HCT116 (cell line): ENCODE data around the gene KRT86. TPM values are rescaled to one million over a fixed set of nuclear protein-coding genes. Genes with fewer than 3 reads are reported as not detected.

Source experiments
- ATAC-seq: fragments of 200-7000 bp; cut with Tn5 transposase; 2 replicates; pipeline ENCODE4 v1.9.1; 2020; ENCODE audit warnings: mild to moderate bottlenecking, moderate library complexity
- BruUV-seq: library from RNA; stranded (reverse); fragments of 400-500 nt; replicated peaks from 2 replicates; lab custom pipeline; 2021; lab: Mats Ljungman, UMichigan
- CTCF ChIA-PET: fragments of 300-600 bp; sonication (Branson Sonifier 250); formaldehyde crosslinking; loops from one replicate; lab custom pipeline; 2021; ENCODE audit warnings: antibody characterized with exemption; lab: Charles Lee
- POLR2A ChIA-PET: fragments of 300-600, 350-600 bp; sonication (Branson Sonifier 250); formaldehyde crosslinking; loops from one replicate; lab custom pipeline; 2021; ENCODE audit warnings: antibody characterized with exemption; lab: Charles Lee
- RAD21 ChIA-PET, 2 experiments: fragments of 300-600 bp; sonication (Branson Sonifier 250); formaldehyde crosslinking; loops; one replicate each; lab custom pipeline; 2023; ENCODE audit warnings: low total read pairs in 2 of 2; ENCODE audit not compliant: uncharacterized antibody in 2 of 2, unreplicated experiment in 2 of 2, low non-redundant PET in 1 of 2; lab: Charles Lee
- DNase-seq: peaks from one replicate; pipeline ENCODE4 v3.0.0-alpha.2; 2010; ENCODE audit warnings: low read depth, low spot score
- H2AFZ ChIP-seq: fragments of 200-600 bp; shearing (Covaris generic), sonication (generic); 2 replicates; pipeline ENCODE4 v1.6.1; 2017; ENCODE audit warnings: low read depth, mixed run types, mixed read lengths, antibody characterized with exemption, low read length; ENCODE audit not compliant: poor library complexity, severe bottlenecking
- H3K27ac ChIP-seq: 2 replicates; pipeline ENCODE4 v1.5.1; 2012; ENCODE audit warnings: low read depth, low read length
- H3K27me3 ChIP-seq: fragments of 200-600 bp; sonication (generic); 2 replicates; pipeline ENCODE4 v1.6.1; 2016; ENCODE audit warnings: mixed run types, low read length, mixed read lengths; ENCODE audit not compliant: insufficient read depth
- H3K36me3 ChIP-seq, 2 experiments: fragments of 200-500 bp in 1 of 2; fragments of 200-600 bp in 1 of 2; sonication (Bioruptor generic) in 1 of 2; sonication (generic) in 1 of 2; 2 replicates each; pipeline versions ENCODE4 v1.5.1 to v1.6.1; 2014 to 2016; ENCODE audit warnings: low read length in 2 of 2, inconsistent platforms in 1 of 2, mixed read lengths in 1 of 2, mixed run types in 1 of 2; ENCODE audit not compliant: insufficient read depth in 2 of 2, control insufficient read depth in 1 of 2
- H3K4me1 ChIP-seq, 2 experiments: fragments of 200-600 bp in 1 of 2; sonication (generic) in 1 of 2; 2 replicates each; pipeline versions ENCODE4 v1.5.1 to v1.6.1; 2012 to 2017; ENCODE audit warnings: low read length in 2 of 2, inconsistent platforms in 1 of 2, mild to moderate bottlenecking in 1 of 2, mixed read lengths in 1 of 2, mixed run types in 1 of 2, moderate library complexity in 1 of 2; ENCODE audit not compliant: insufficient read depth in 2 of 2, control insufficient read depth in 1 of 2
- H3K4me2 ChIP-seq: fragments of 200-600 bp; sonication (generic); 2 replicates; pipeline ENCODE4 v1.6.1; 2017; ENCODE audit warnings: mixed run types, low read length, mixed read lengths
- H3K4me3 ChIP-seq, 2 experiments: fragments of 200-600 bp in 1 of 2; sonication (generic) in 1 of 2; replicated peaks in 1 of 2; 2 replicates each; pipeline ENCODE4 v1.5.1; 2011 to 2016; ENCODE audit warnings: low read length in 2 of 2, control low read depth in 1 of 2, low read depth in 1 of 2, mild to moderate bottlenecking in 1 of 2, mixed read lengths in 1 of 2, mixed run types in 1 of 2
- H3K79me2 ChIP-seq: fragments of 200-600 bp; sonication (generic); 2 replicates; pipeline ENCODE4 v1.6.1; 2017; ENCODE audit warnings: mild to moderate bottlenecking, mixed run types, low read length, moderate library complexity, mixed read lengths; ENCODE audit not compliant: insufficient read depth
- H3K9ac ChIP-seq: fragments of 200-600 bp; sonication (generic); 2 replicates; pipeline ENCODE4 v1.6.1; 2016; ENCODE audit warnings: low read length, mixed read lengths
- H3K9me2 ChIP-seq: fragments of 200-600 bp; sonication (generic), shearing (Covaris generic); 2 replicates; pipeline ENCODE4 v1.6.1; 2017; ENCODE audit warnings: mixed run types, mild to moderate bottlenecking, moderate library complexity; ENCODE audit not compliant: insufficient read depth
- H3K9me3 ChIP-seq, 2 experiments: fragments of 200-500 bp in 1 of 2; fragments of 200-600 bp in 1 of 2; sonication (Bioruptor generic) in 1 of 2; sonication (generic) in 1 of 2; 2 replicates each; pipeline ENCODE4 v1.6.1; 2014 to 2017; ENCODE audit warnings: low read length in 2 of 2, mixed read lengths in 2 of 2, inconsistent platforms in 1 of 2, low read depth in 1 of 2, mild to moderate bottlenecking in 1 of 2, mixed run types in 1 of 2, moderate library complexity in 1 of 2; ENCODE audit not compliant: control insufficient read depth in 1 of 2, insufficient read depth in 1 of 2
- H4K20me1 ChIP-seq: fragments of 200-600 bp; sonication (generic), shearing (Covaris generic); 2 replicates; pipeline ENCODE4 v1.6.1; 2017; ENCODE audit warnings: mixed run types, mild to moderate bottlenecking, moderate library complexity; ENCODE audit not compliant: insufficient read depth
- CEBPB ChIP-seq: IDR thresholded peaks from 2 replicates; pipeline ENCODE4 v1.6.1; 2012; ENCODE audit warnings: low read depth
- POLR2A ChIP-seq: IDR thresholded peaks from 2 replicates; pipeline ENCODE4 v1.7.0; 2011; ENCODE audit warnings: borderline replicate concordance; ENCODE audit not compliant: insufficient read depth, insufficient read length; ENCODE audit errors: extremely low read depth
- TCF7L2 ChIP-seq: IDR thresholded peaks from 2 replicates; pipeline ENCODE4 v1.7.0; 2011; ENCODE audit warnings: borderline replicate concordance, inconsistent platforms; ENCODE audit not compliant: insufficient read depth, insufficient read length; ENCODE audit errors: extremely low read depth
- ZNF274 ChIP-seq: fragments of 200-500 bp; sonication (Bioruptor generic); IDR thresholded peaks from 2 replicates; pipeline ENCODE4 v1.6.1; 2014; ENCODE audit warnings: mild to moderate bottlenecking, low read depth, low read length, inconsistent platforms
- intact Hi-C: fragments of 100-400 bp; cut with micrococcal nuclease; formaldehyde crosslinking; loops from 2 replicates; pipeline ENCODE4 v1.10.0; 2022
- total RNA-seq: library from RNA; stranded (reverse); gene quantifications from one replicate; pipeline ENCODE4 v1.2.1, GENCODE V29; 2021; ENCODE audit not compliant: unreplicated experiment
- TF ChIP-seq, protein P1 (sequence below): IDR thresholded peaks from 2 replicates; pipeline ENCODE4 v1.6.1; 2012
- TF ChIP-seq, protein P2 (sequence below), 3 experiments: fragments of 200-600 bp in 1 of 3; sonication (generic) in 1 of 3; IDR thresholded peaks in 2 of 3; conservative IDR thresholded peaks in 1 of 3; 2 replicates each; pipeline ENCODE4 v1.5.1; 2012 to 2017; ENCODE audit warnings: low read depth in 2 of 3, low read length in 2 of 3, antibody characterized with exemption in 1 of 3, borderline replicate concordance in 1 of 3, control low read depth in 1 of 3, mild to moderate bottlenecking in 1 of 3, mixed read lengths in 1 of 3, mixed run types in 1 of 3, moderate library complexity in 1 of 3; ENCODE audit not compliant: insufficient read depth in 1 of 3
- TF ChIP-seq, protein P3 (sequence below): IDR thresholded peaks from 2 replicates; pipeline ENCODE4 v1.6.1; 2012; ENCODE audit warnings: low read depth

Gene KRT86
- total RNA-seq, 1 experiment from 2014 or later, result 1.5 TPM

DNA sequence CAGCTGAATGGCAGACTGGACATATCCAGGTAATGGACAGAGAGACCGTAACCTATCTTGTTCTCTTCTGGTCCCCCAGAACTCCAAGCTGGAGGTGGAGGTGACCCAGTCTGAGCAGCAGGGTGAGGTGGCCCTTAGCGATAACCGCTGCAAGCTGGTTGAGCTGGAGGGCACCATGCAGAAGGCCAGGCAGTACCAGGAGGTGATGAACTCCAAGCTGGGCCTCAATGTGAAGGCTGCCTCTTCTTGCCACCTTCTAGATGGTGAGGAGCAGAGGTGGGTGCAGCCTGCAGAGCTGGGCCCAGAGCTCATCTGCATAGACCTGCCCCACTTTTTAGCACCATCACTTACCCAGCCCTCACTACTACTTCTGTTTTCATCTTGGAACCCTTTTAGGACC lies 7.2 kb upstream of the KRT86 start:
- BruUV-seq, result no TSS peak
- intact Hi-C loops, result no loop called here

DNA sequence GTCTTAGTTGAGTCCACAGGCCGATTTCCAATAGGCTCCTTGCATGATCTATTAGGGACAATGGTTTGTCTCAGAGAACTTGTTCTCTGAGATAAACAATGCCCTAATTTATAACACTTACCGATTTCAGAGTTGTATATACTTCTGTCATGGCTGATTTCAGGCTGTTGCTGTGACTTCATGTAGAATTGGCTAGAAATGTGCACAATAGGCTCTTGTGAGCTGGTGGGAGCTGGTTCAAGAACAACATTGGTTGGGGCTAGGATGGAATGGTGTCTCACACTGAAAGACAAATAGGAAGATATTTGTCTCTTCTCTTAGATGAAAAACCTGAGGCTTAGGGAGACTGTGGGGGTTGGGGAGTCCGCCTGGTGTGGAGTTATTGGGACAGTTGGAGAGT lies 6.7 kb upstream of the KRT86 start:
- H4K20me1 ChIP-seq, result no peaks in the 10 kb centered on the region
- H3K9me2 ChIP-seq, result no peaks in the 10 kb centered on the region
- TF ChIP-seq, protein P1, sequence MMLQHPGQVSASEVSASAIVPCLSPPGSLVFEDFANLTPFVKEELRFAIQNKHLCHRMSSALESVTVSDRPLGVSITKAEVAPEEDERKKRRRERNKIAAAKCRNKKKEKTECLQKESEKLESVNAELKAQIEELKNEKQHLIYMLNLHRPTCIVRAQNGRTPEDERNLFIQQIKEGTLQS, result no peak
- no peak for TF ChIP-seq POLR2A
- TF ChIP-seq ZNF274, result no peak
- TF ChIP-seq, protein P2, sequence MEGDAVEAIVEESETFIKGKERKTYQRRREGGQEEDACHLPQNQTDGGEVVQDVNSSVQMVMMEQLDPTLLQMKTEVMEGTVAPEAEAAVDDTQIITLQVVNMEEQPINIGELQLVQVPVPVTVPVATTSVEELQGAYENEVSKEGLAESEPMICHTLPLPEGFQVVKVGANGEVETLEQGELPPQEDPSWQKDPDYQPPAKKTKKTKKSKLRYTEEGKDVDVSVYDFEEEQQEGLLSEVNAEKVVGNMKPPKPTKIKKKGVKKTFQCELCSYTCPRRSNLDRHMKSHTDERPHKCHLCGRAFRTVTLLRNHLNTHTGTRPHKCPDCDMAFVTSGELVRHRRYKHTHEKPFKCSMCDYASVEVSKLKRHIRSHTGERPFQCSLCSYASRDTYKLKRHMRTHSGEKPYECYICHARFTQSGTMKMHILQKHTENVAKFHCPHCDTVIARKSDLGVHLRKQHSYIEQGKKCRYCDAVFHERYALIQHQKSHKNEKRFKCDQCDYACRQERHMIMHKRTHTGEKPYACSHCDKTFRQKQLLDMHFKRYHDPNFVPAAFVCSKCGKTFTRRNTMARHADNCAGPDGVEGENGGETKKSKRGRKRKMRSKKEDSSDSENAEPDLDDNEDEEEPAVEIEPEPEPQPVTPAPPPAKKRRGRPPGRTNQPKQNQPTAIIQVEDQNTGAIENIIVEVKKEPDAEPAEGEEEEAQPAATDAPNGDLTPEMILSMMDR (IDR thresholded peaks at IDR 0.05 in 2 of 3, conservative IDR thresholded peaks at IDR 0.05 in 1 of 3; ENCODE audit: borderline replicate concordance in 1 of 3, insufficient read depth in 1 of 3, low read depth in 2 of 3, low read length in 2 of 3), result no peak
- TF ChIP-seq CEBPB, result no peak
- no peaks in the 10 kb centered on the region for H3K4me1 ChIP-seq
- CTCF ChIA-PET, result interaction anchor here (0.6 kb wide), 1 partner anchor 15 kb away, joined by 3 read pairs; no protein-coding TSS in a partner anchor
- H3K36me3 ChIP-seq, result no peaks in the 10 kb centered on the region
- DNase-seq (no peak), ATAC-seq (no peak)
- no peak overlapping the region for H3K27ac ChIP-seq
- no peaks in the 10 kb centered on the region for H3K79me2 ChIP-seq
- no peak overlapping the region for H3K9ac ChIP-seq
- no peaks in the 10 kb centered on the region for H3K9me3 ChIP-seq
- no TSS peak for BruUV-seq
- H3K4me2 ChIP-seq, result no peak overlapping the region
- intact Hi-C loops, result no loop called here
- H2AFZ ChIP-seq, result no peak overlapping the region
- RAD21 ChIA-PET, result no interaction called here
- H3K4me3 ChIP-seq, result no peak overlapping the region
- POLR2A ChIA-PET, result no interaction called here
- H3K27me3 ChIP-seq, result no peaks in the 10 kb centered on the region

More for the DNA sequence above, 7.2 kb upstream of the KRT86 start:
- Histone ChIP-seq H3K27me3 (no peaks in the 10 kb centered on the region), H3K9me3 (no peaks in the 10 kb centered on the region), H3K79me2 (no peaks in the 10 kb centered on the region), H3K4me3 (no peak overlapping the region), H3K36me3 (no peaks in the 10 kb centered on the region), H4K20me1 (no peaks in the 10 kb centered on the region), H3K27ac (no peak overlapping the region), H3K9me2 (no peaks in the 10 kb centered on the region), H3K9ac (no peak overlapping the region), H2AFZ (no peak overlapping the region), H3K4me1 (no peaks in the 10 kb centered on the region), H3K4me2 (no peak overlapping the region)
- POLR2A ChIA-PET, result no interaction called here
- no peak for TF ChIP-seq TCF7L2
- TF ChIP-seq, protein P3, sequence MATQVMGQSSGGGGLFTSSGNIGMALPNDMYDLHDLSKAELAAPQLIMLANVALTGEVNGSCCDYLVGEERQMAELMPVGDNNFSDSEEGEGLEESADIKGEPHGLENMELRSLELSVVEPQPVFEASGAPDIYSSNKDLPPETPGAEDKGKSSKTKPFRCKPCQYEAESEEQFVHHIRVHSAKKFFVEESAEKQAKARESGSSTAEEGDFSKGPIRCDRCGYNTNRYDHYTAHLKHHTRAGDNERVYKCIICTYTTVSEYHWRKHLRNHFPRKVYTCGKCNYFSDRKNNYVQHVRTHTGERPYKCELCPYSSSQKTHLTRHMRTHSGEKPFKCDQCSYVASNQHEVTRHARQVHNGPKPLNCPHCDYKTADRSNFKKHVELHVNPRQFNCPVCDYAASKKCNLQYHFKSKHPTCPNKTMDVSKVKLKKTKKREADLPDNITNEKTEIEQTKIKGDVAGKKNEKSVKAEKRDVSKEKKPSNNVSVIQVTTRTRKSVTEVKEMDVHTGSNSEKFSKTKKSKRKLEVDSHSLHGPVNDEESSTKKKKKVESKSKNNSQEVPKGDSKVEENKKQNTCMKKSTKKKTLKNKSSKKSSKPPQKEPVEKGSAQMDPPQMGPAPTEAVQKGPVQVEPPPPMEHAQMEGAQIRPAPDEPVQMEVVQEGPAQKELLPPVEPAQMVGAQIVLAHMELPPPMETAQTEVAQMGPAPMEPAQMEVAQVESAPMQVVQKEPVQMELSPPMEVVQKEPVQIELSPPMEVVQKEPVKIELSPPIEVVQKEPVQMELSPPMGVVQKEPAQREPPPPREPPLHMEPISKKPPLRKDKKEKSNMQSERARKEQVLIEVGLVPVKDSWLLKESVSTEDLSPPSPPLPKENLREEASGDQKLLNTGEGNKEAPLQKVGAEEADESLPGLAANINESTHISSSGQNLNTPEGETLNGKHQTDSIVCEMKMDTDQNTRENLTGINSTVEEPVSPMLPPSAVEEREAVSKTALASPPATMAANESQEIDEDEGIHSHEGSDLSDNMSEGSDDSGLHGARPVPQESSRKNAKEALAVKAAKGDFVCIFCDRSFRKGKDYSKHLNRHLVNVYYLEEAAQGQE, result no peak
- no peak for DNase-seq
- CTCF ChIA-PET, result interaction anchor here (2.0 kb wide), 1 partner anchor 12 kb away, joined by 7 read pairs; no protein-coding TSS in a partner anchor
- RAD21 ChIA-PET, result no interaction called here
- no peak for ATAC-seq
